GM23338 (cell line): ENCODE data around the gene TMEM178B. TPM values are rescaled to one million over a fixed set of nuclear protein-coding genes. Genes with fewer than 3 reads are reported as not detected.
A peak's percentile ranks its signal among the peaks of the same experiment; 100 is the strongest.

Source experiments
- ATAC-seq: fragments of 200-7000 bp; cut with Tn5 transposase; 3 replicates; pipeline ENCODE4 v1.9.1; 2020
- DNase-seq: peaks from one replicate; pipeline ENCODE4 v3.0.0-alpha.2; 2015; ENCODE audit warnings: low spot score
- H2AFZ ChIP-seq: fragments of 200-600 bp; sonication (generic); 2 replicates; pipeline ENCODE4 v1.8.0; 2016; ENCODE audit warnings: antibody characterized with exemption, mild to moderate bottlenecking, moderate library complexity
- H3F3A ChIP-seq: fragments of 200-600 bp; sonication (generic); replicated peaks from 2 replicates; pipeline ENCODE4 v1.8.0; 2017; ENCODE audit warnings: antibody characterized with exemption, mixed run types, low read depth
- H3K27ac ChIP-seq: fragments of 200-600 bp; sonication (generic); 2 replicates; pipeline ENCODE4 v1.6.1; 2016; ENCODE audit warnings: low read depth
- H3K27me3 ChIP-seq: fragments of 200-600 bp; sonication (generic); 2 replicates; pipeline ENCODE4 v1.8.0; 2016; ENCODE audit warnings: mild to moderate bottlenecking, mixed run types, moderate library complexity; ENCODE audit not compliant: insufficient read depth
- H3K36me3 ChIP-seq: fragments of 200-600 bp; sonication (generic); 2 replicates; pipeline ENCODE4 v1.8.0; 2016; ENCODE audit warnings: mild to moderate bottlenecking; ENCODE audit not compliant: insufficient read depth
- H3K4me1 ChIP-seq: fragments of 200-600 bp; sonication (generic); 2 replicates; pipeline ENCODE4 v1.8.0; 2016; ENCODE audit warnings: mild to moderate bottlenecking, moderate library complexity; ENCODE audit not compliant: insufficient read depth
- H3K4me2 ChIP-seq: fragments of 200-600 bp; sonication (generic); 2 replicates; pipeline ENCODE4 v1.7.1; 2017; ENCODE audit warnings: mixed run types
- H3K4me3 ChIP-seq: fragments of 200-600 bp; sonication (generic); 2 replicates; pipeline ENCODE4 v1.6.1; 2016; ENCODE audit warnings: mixed run types
- H3K79me2 ChIP-seq: fragments of 200-600 bp; sonication (generic); replicated peaks from 2 replicates; pipeline ENCODE4 v1.8.0; 2017; ENCODE audit warnings: mild to moderate bottlenecking; ENCODE audit not compliant: insufficient read depth
- H3K9me2 ChIP-seq: fragments of 200-600 bp; sonication (generic); 2 replicates; pipeline ENCODE4 v1.8.0; 2017; ENCODE audit not compliant: insufficient read depth
- H4K20me1 ChIP-seq: fragments of 200-600 bp; sonication (generic); replicated peaks from 2 replicates; pipeline ENCODE4 v1.8.0; 2017; ENCODE audit warnings: mild to moderate bottlenecking; ENCODE audit not compliant: insufficient read depth
- H3K27ac Mint-ChIP-seq: 2 replicates; pipeline ENCODE4 v1.8.0; 2020; ENCODE audit warnings: inconsistent platforms, mild to moderate bottlenecking, moderate library complexity, mixed read lengths
- H3K27me3 Mint-ChIP-seq: 3 replicates; pipeline ENCODE4 v1.8.0; 2022; ENCODE audit warnings: low read depth, mild to moderate bottlenecking, moderate library complexity, mixed read lengths, inconsistent platforms; ENCODE audit not compliant: insufficient read depth, poor library complexity
- H3K36me3 Mint-ChIP-seq: 3 replicates; pipeline ENCODE4 v1.8.0; 2021; ENCODE audit warnings: low read depth, mild to moderate bottlenecking, inconsistent platforms, moderate library complexity, mixed read lengths
- H3K4me1 Mint-ChIP-seq: 3 replicates; pipeline ENCODE4 v1.8.0; 2020; ENCODE audit warnings: mild to moderate bottlenecking, inconsistent platforms, mixed read lengths
- H3K4me3 Mint-ChIP-seq: 3 replicates; pipeline ENCODE4 v1.8.0; 2021; ENCODE audit warnings: moderate library complexity, mild to moderate bottlenecking, inconsistent platforms, mixed read lengths
- H3K9me3 Mint-ChIP-seq: 3 replicates; pipeline ENCODE4 v1.8.0; 2020; ENCODE audit warnings: moderate library complexity, mild to moderate bottlenecking, inconsistent platforms, mixed read lengths
- CREB1 ChIP-seq: fragments of 250-450 bp; sonication (Bioruptor Pico); IDR thresholded peaks from 2 replicates; pipeline ENCODE4 v1.5.0; 2020; ENCODE audit warnings: low read depth, mild to moderate bottlenecking, moderate library complexity
- EZH2 ChIP-seq: fragments of 200-600 bp; sonication (generic); IDR thresholded peaks from one replicate; pipeline ENCODE4 v1.8.0; 2017; ENCODE audit warnings: antibody characterized with exemption, mild to moderate bottlenecking, low read depth; ENCODE audit not compliant: unreplicated experiment
- EZH2phosphoT487 ChIP-seq: fragments of 200-600 bp; sonication (generic); IDR thresholded peaks from one replicate; pipeline ENCODE4 v1.8.1; 2018; ENCODE audit warnings: antibody characterized with exemption; ENCODE audit not compliant: unreplicated experiment
- JUNB ChIP-seq: IDR thresholded peaks from one replicate; pipeline ENCODE4 v1.6.1; 2016; ENCODE audit warnings: antibody characterized with exemption; ENCODE audit not compliant: unreplicated experiment
- NANOG ChIP-seq: IDR thresholded peaks from 2 replicates; pipeline ENCODE4 v1.6.1; 2016; ENCODE audit warnings: antibody characterized with exemption, borderline replicate concordance
- POLR2AphosphoS5 ChIP-seq: IDR thresholded peaks from 2 replicates; pipeline ENCODE4 v1.6.1; 2016; ENCODE audit warnings: antibody characterized with exemption, low read depth
- STAT1 ChIP-seq: IDR thresholded peaks from one replicate; pipeline ENCODE4 v1.6.1; 2016; ENCODE audit warnings: antibody characterized with exemption; ENCODE audit not compliant: unreplicated experiment
- ZNF114 ChIP-seq: fragments of 250-450 bp; sonication (Bioruptor Pico); IDR thresholded peaks from 2 replicates; pipeline ENCODE4 v1.5.0; 2020; ENCODE audit warnings: mild to moderate bottlenecking, moderate library complexity
- ZNF331 ChIP-seq: fragments of 250-450 bp; sonication (Bioruptor Pico); IDR thresholded peaks from 2 replicates; pipeline ENCODE4 v1.5.0; 2020; ENCODE audit warnings: low read depth, mild to moderate bottlenecking, moderate library complexity
- polyA plus RNA-seq: library from polyadenylated mRNA; unstranded; fragments of >200 nt; fragmentation: Nextera tagmentation; extraction: Ambion mirVana; gene quantifications from 2 replicates; pipeline ENCODE4 v1.2.1, GENCODE V29; 2016
- total RNA-seq: library from RNA; depleted of rRNA; stranded (reverse); fragments of >200 nt; shearing (Covaris generic); gene quantifications from 2 replicates; pipeline ENCODE4 v1.2.3, GENCODE V29; 2014
- TF ChIP-seq, protein P1 (sequence below): fragments of 250-450 bp; sonication (Bioruptor Pico); IDR thresholded peaks from 2 replicates; pipeline ENCODE4 v1.5.0; 2020; ENCODE audit warnings: mild to moderate bottlenecking, moderate library complexity
- TF ChIP-seq, protein P2 (sequence below): IDR thresholded peaks from 2 replicates; pipeline ENCODE4 v1.6.1; 2016; ENCODE audit warnings: antibody characterized with exemption
- TF ChIP-seq, protein P3 (sequence below), 2 experiments: fragments of 200-600 bp in 1 of 2; sonication (generic) in 1 of 2; conservative IDR thresholded peaks; 2 replicates each; pipeline versions ENCODE4 v1.5.1 to v1.6.1; 2016 to 2017; ENCODE audit warnings: antibody characterized with exemption in 2 of 2, low read depth in 2 of 2, mild to moderate bottlenecking in 2 of 2, moderate library complexity in 1 of 2
- TF ChIP-seq, protein P4 (sequence below): IDR thresholded peaks from one replicate; pipeline ENCODE4 v1.6.1; 2018; ENCODE audit warnings: antibody characterized with exemption; ENCODE audit not compliant: unreplicated experiment

The TMEM178B gene
- total and polyA plus RNA-seq, 2 experiments from 2014 or later, result 4.9 to 15.6 TPM

DNA sequence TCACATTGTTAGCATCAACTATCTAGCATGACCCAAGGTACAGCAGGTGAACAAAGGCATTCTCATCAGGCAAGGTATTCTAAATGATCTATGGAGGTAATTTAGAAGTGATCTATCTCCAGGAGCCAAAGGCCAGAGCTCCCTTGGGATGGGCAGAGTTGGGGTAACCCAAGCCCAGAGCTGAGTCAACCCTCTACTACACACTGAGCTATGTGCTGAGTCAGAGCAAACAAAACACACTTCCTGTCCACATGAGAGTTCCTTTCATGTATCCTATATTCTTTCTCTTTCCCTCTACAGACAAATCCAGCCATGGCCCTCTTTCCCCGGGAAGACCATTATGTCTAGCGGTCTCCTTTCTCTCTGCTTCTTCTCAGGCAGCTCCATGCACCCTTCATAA is 409.2 kb downstream of the TMEM178B start:
- Histone ChIP-seq H4K20me1 (no peaks in the 10 kb centered on the region), H3K4me3 (no peak overlapping the region), H3F3A (no peaks in the 10 kb centered on the region), H3K4me1 (peaks cover 10% of the 10 kb centered on the region), H3K4me2 (no peak overlapping the region), H3K9me2 (peaks cover 8% of the 10 kb centered on the region; the same call in 1 of the 2 replicates), H3K79me2 (no peaks in the 10 kb centered on the region), H3K36me3 (no peaks in the 10 kb centered on the region), H3K27me3 (no peaks in the 10 kb centered on the region), H3K27ac (no peak overlapping the region), H2AFZ (no peak overlapping the region)
- no peak for TF ChIP-seq EZH2
- TF ChIP-seq, protein P1, sequence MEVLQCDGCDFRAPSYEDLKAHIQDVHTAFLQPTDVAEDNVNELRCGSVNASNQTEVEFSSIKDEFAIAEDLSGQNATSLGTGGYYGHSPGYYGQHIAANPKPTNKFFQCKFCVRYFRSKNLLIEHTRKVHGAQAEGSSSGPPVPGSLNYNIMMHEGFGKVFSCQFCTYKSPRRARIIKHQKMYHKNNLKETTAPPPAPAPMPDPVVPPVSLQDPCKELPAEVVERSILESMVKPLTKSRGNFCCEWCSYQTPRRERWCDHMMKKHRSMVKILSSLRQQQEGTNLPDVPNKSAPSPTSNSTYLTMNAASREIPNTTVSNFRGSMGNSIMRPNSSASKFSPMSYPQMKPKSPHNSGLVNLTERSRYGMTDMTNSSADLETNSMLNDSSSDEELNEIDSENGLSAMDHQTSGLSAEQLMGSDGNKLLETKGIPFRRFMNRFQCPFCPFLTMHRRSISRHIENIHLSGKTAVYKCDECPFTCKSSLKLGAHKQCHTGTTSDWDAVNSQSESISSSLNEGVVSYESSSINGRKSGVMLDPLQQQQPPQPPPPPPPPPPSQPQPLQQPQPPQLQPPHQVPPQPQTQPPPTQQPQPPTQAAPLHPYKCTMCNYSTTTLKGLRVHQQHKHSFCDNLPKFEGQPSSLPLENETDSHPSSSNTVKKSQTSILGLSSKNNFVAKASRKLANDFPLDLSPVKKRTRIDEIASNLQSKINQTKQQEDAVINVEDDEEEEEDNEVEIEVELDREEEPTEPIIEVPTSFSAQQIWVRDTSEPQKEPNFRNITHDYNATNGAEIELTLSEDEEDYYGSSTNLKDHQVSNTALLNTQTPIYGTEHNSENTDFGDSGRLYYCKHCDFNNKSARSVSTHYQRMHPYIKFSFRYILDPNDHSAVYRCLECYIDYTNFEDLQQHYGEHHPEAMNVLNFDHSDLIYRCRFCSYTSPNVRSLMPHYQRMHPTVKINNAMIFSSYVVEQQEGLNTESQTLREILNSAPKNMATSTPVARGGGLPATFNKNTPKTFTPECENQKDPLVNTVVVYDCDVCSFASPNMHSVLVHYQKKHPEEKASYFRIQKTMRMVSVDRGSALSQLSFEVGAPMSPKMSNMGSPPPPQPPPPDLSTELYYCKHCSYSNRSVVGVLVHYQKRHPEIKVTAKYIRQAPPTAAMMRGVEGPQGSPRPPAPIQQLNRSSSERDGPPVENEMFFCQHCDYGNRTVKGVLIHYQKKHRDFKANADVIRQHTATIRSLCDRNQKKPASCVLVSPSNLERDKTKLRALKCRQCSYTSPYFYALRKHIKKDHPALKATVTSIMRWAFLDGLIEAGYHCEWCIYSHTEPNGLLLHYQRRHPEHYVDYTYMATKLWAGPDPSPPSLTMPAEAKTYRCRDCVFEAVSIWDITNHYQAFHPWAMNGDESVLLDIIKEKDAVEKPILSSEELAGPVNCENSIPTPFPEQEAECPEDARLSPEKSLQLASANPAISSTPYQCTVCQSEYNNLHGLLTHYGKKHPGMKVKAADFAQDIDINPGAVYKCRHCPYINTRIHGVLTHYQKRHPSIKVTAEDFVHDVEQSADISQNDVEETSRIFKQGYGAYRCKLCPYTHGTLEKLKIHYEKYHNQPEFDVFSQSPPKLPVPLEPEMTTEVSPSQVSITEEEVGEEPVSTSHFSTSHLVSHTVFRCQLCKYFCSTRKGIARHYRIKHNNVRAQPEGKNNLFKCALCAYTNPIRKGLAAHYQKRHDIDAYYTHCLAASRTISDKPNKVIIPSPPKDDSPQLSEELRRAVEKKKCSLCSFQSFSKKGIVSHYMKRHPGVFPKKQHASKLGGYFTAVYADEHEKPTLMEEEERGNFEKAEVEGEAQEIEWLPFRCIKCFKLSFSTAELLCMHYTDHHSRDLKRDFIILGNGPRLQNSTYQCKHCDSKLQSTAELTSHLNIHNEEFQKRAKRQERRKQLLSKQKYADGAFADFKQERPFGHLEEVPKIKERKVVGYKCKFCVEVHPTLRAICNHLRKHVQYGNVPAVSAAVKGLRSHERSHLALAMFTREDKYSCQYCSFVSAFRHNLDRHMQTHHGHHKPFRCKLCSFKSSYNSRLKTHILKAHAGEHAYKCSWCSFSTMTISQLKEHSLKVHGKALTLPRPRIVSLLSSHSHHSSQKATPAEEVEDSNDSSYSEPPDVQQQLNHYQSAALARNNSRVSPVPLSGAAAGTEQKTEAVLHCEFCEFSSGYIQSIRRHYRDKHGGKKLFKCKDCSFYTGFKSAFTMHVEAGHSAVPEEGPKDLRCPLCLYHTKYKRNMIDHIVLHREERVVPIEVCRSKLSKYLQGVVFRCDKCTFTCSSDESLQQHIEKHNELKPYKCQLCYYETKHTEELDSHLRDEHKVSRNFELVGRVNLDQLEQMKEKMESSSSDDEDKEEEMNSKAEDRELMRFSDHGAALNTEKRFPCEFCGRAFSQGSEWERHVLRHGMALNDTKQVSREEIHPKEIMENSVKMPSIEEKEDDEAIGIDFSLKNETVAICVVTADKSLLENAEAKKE (CRISPR knock-in tag), result no peak
- TF ChIP-seq STAT1, result no peak
- TF ChIP-seq, protein P2, sequence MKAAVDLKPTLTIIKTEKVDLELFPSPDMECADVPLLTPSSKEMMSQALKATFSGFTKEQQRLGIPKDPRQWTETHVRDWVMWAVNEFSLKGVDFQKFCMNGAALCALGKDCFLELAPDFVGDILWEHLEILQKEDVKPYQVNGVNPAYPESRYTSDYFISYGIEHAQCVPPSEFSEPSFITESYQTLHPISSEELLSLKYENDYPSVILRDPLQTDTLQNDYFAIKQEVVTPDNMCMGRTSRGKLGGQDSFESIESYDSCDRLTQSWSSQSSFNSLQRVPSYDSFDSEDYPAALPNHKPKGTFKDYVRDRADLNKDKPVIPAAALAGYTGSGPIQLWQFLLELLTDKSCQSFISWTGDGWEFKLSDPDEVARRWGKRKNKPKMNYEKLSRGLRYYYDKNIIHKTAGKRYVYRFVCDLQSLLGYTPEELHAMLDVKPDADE, result no peak
- TF ChIP-seq EZH2phosphoT487, result no peak
- TF ChIP-seq POLR2AphosphoS5, result no peak
- TF ChIP-seq ZNF331 (CRISPR knock-in tag), result no peak
- TF ChIP-seq CREB1 (CRISPR knock-in tag), result no peak
- TF ChIP-seq, protein P3, sequence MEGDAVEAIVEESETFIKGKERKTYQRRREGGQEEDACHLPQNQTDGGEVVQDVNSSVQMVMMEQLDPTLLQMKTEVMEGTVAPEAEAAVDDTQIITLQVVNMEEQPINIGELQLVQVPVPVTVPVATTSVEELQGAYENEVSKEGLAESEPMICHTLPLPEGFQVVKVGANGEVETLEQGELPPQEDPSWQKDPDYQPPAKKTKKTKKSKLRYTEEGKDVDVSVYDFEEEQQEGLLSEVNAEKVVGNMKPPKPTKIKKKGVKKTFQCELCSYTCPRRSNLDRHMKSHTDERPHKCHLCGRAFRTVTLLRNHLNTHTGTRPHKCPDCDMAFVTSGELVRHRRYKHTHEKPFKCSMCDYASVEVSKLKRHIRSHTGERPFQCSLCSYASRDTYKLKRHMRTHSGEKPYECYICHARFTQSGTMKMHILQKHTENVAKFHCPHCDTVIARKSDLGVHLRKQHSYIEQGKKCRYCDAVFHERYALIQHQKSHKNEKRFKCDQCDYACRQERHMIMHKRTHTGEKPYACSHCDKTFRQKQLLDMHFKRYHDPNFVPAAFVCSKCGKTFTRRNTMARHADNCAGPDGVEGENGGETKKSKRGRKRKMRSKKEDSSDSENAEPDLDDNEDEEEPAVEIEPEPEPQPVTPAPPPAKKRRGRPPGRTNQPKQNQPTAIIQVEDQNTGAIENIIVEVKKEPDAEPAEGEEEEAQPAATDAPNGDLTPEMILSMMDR (conservative IDR thresholded peaks at IDR 0.05; ENCODE audit: low read depth in 2 of 2), result no peak
- no peak for TF ChIP-seq NANOG
- TF ChIP-seq ZNF114 (CRISPR knock-in tag), result no peak
- TF ChIP-seq, protein P4, sequence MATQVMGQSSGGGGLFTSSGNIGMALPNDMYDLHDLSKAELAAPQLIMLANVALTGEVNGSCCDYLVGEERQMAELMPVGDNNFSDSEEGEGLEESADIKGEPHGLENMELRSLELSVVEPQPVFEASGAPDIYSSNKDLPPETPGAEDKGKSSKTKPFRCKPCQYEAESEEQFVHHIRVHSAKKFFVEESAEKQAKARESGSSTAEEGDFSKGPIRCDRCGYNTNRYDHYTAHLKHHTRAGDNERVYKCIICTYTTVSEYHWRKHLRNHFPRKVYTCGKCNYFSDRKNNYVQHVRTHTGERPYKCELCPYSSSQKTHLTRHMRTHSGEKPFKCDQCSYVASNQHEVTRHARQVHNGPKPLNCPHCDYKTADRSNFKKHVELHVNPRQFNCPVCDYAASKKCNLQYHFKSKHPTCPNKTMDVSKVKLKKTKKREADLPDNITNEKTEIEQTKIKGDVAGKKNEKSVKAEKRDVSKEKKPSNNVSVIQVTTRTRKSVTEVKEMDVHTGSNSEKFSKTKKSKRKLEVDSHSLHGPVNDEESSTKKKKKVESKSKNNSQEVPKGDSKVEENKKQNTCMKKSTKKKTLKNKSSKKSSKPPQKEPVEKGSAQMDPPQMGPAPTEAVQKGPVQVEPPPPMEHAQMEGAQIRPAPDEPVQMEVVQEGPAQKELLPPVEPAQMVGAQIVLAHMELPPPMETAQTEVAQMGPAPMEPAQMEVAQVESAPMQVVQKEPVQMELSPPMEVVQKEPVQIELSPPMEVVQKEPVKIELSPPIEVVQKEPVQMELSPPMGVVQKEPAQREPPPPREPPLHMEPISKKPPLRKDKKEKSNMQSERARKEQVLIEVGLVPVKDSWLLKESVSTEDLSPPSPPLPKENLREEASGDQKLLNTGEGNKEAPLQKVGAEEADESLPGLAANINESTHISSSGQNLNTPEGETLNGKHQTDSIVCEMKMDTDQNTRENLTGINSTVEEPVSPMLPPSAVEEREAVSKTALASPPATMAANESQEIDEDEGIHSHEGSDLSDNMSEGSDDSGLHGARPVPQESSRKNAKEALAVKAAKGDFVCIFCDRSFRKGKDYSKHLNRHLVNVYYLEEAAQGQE, result no peak
- TF ChIP-seq JUNB, result no peak
- Mint-ChIP-seq H3K9me3 (no peaks in the 10 kb centered on the region), H3K27ac (peak overlapping the region; percentile 50), H3K4me3 (no peak overlapping the region), H3K27me3 (peaks cover 2% of the 10 kb centered on the region), H3K4me1 (peaks cover 13% of the 10 kb centered on the region), H3K36me3 (no peaks in the 10 kb centered on the region)
- DNase-seq (no peak), ATAC-seq (no peak)
